H1 (cell line): ENCODE measurements around the gene NUDT19.
"Not testable (repeated sequence)": the region's sequence is repeated elsewhere in the genome, so short reads cannot be mapped to it uniquely, and the experiment has no call there.

ENCODE experiments used
- CTCF ChIP-seq, 3 experiments: IDR thresholded peaks; 1 replicate in 2 of 3; 2 replicates in 1 of 3; pipeline versions ENCODE4 v1.5.1 to v1.6.1; 2011; ENCODE audit warnings: low read length in 3 of 3, mild to moderate bottlenecking in 3 of 3, inconsistent platforms in 2 of 3, low read depth in 1 of 3, moderate library complexity in 1 of 3; ENCODE audit not compliant: insufficient read depth in 1 of 3; ENCODE audit errors: control extremely low read depth in 1 of 3
- HDAC6 ChIP-seq: IDR thresholded peaks from one replicate; pipeline ENCODE4 v1.7.1; 2012; ENCODE audit warnings: low read depth, mild to moderate bottlenecking, inconsistent platforms, low read length, moderate library complexity
- JUN ChIP-seq: IDR thresholded peaks from 2 replicates; pipeline ENCODE4 v1.6.1; 2011; ENCODE audit warnings: low read depth, mild to moderate bottlenecking, improper control_type of control experiment, low read length
- PHF8 ChIP-seq: fragments of 200-600 bp; sonication (generic); conservative IDR thresholded peaks from 2 replicates; pipeline ENCODE4 v1.7.1; 2012; ENCODE audit warnings: low read depth, mild to moderate bottlenecking, inconsistent platforms, low read length, moderate library complexity
- POLR2A ChIP-seq, 2 experiments: IDR thresholded peaks; 1 replicate in 1 of 2; 2 replicates in 1 of 2; pipeline ENCODE4 v1.6.1; 2011; ENCODE audit warnings: low read depth in 2 of 2, low read length in 2 of 2, mild to moderate bottlenecking in 2 of 2; ENCODE audit errors: control extremely low read depth in 1 of 2
- TEAD4 ChIP-seq: IDR thresholded peaks from 2 replicates; pipeline ENCODE4 v1.6.1; 2012; ENCODE audit warnings: low read depth, low read length, inconsistent platforms, mixed read lengths

- TF ChIP-seq CTCF (IDR thresholded peaks at IDR 0.05; ENCODE audit: control extremely low read depth in 1 of 3, insufficient read depth in 1 of 3, low read depth in 1 of 3, low read length in 3 of 3); HDAC6; POLR2A (IDR thresholded peaks at IDR 0.05; ENCODE audit: control extremely low read depth in 1 of 2, low read depth in 2 of 2, low read length in 2 of 2); PHF8; JUN; TEAD4: not testable (repeated sequence)
Measured at GRCh38 chr19:32745594-32746251, 54.1 kb downstream of the NUDT19 start.
